NOMO-1 (cell line): ENCODE measurements around the gene CHPF2.

Experiments
- DNase-seq, 2 experiments: peaks; one replicate each; lab custom pipeline; 2025; ENCODE audit not compliant: unreplicated experiment in 2 of 2; lab: John Stamatoyannopoulos, UW

The CHPF2 gene

GRCh38 chr7:151281686-151282085 is 49.4 kb downstream of the CHPF2 start:
- no peak for DNase-seq

- no peak for DNase-seq
Measured at GRCh38 chr7:151282111-151282510, 49.8 kb downstream of the CHPF2 start.

GRCh38 chr7:151283302-151283701 is 51.0 kb downstream of the CHPF2 start:
- DNase-seq: no peak

- DNase-seq: no peak
Measured at GRCh38 chr7:151286148-151286547, 53.9 kb downstream of the CHPF2 start.
